ENCODE measurements around the gene HTR3B.
"Not testable (repeated sequence)": the region's sequence is repeated elsewhere in the genome, so short reads cannot be mapped to it uniquely, and the experiment has no call there.

The HTR3B gene

GRCh38 chr11:113907681-113908080 is 3.1 kb downstream of the HTR3B start:
- TF ChIP-seq EZH2phosphoT487 (IDR thresholded peaks at IDR 0.05; ENCODE audit: borderline replicate concordance), result no peak
- TF ChIP-seq CTCF (conservative IDR thresholded peaks at IDR 0.05; ENCODE audit: low read length), result no peak
- no peaks in the 10 kb centered on the region for H3K79me2 ChIP-seq (ENCODE audit: insufficient read depth, low read length)
- no peak overlapping the region for H2AFZ ChIP-seq (ENCODE audit: low read length)
- H3K9me2 ChIP-seq (replicated peaks; ENCODE audit: low read depth, low read length), result no peaks in the 10 kb centered on the region
- no peaks in the 10 kb centered on the region for H3K9me3 ChIP-seq (ENCODE audit: insufficient read depth, low read depth, low read length)
- no peaks in the 10 kb centered on the region for H3K36me3 ChIP-seq (ENCODE audit: insufficient read depth, low read length)
- H3K4me1 ChIP-seq (ENCODE audit: insufficient read depth, low read length, poor library complexity, severe bottlenecking), result no peaks in the 10 kb centered on the region
- H3K4me3 ChIP-seq (ENCODE audit: low read length, poor library complexity, severe bottlenecking), result no peak overlapping the region
- no peak overlapping the region for H3K9ac ChIP-seq (ENCODE audit: low read depth, low read length, poor library complexity, severe bottlenecking)
- no peaks in the 10 kb centered on the region for H3F3A ChIP-seq (ENCODE audit: low read depth)
- no peaks in the 10 kb centered on the region for H4K20me1 ChIP-seq (ENCODE audit: insufficient read depth, low read length, poor library complexity, severe bottlenecking)
- no peak overlapping the region for H3K4me2 ChIP-seq (ENCODE audit: low read depth, low read length, poor library complexity, severe bottlenecking)
- no peaks in the 10 kb centered on the region for H3K27me3 ChIP-seq (ENCODE audit: insufficient read depth, low read length, poor library complexity, severe bottlenecking)

GRCh38 chr11:113908098-113908497 is 3.5 kb downstream of the HTR3B start:
- no peaks in the 10 kb centered on the region for H3K27me3 ChIP-seq (ENCODE audit: insufficient read depth, low read length, poor library complexity, severe bottlenecking)
- no peaks in the 10 kb centered on the region for H3K9me2 ChIP-seq (replicated peaks; ENCODE audit: low read depth, low read length)
- H3F3A ChIP-seq (ENCODE audit: low read depth), result no peaks in the 10 kb centered on the region
- no peak overlapping the region for H3K4me2 ChIP-seq (ENCODE audit: low read depth, low read length, poor library complexity, severe bottlenecking)
- no peak overlapping the region for H3K4me3 ChIP-seq (ENCODE audit: low read length, poor library complexity, severe bottlenecking)
- no peaks in the 10 kb centered on the region for H3K79me2 ChIP-seq (ENCODE audit: insufficient read depth, low read length)
- no peaks in the 10 kb centered on the region for H3K9me3 ChIP-seq (ENCODE audit: insufficient read depth, low read depth, low read length)
- H3K36me3 ChIP-seq (ENCODE audit: insufficient read depth, low read length), result no peaks in the 10 kb centered on the region
- H2AFZ ChIP-seq (ENCODE audit: low read length), result no peak overlapping the region
- TF ChIP-seq CTCF (conservative IDR thresholded peaks at IDR 0.05; ENCODE audit: low read length) (no peak), EZH2phosphoT487 (IDR thresholded peaks at IDR 0.05; ENCODE audit: borderline replicate concordance) (no peak)
- H3K4me1 ChIP-seq (ENCODE audit: insufficient read depth, low read length, poor library complexity, severe bottlenecking), result no peaks in the 10 kb centered on the region
- no peak overlapping the region for H3K9ac ChIP-seq (ENCODE audit: low read depth, low read length, poor library complexity, severe bottlenecking)
- no peaks in the 10 kb centered on the region for H4K20me1 ChIP-seq (ENCODE audit: insufficient read depth, low read length, poor library complexity, severe bottlenecking)

GRCh38 chr11:113911491-113911890 is 6.9 kb downstream of the HTR3B start:
- not testable (repeated sequence) for H3K4me1 ChIP-seq (ENCODE audit: insufficient read depth, low read length, poor library complexity, severe bottlenecking); H3F3A ChIP-seq (ENCODE audit: low read depth); H3K9me3 ChIP-seq (ENCODE audit: insufficient read depth, low read depth, low read length); H3K4me3 ChIP-seq (ENCODE audit: low read length, poor library complexity, severe bottlenecking); H2AFZ ChIP-seq (ENCODE audit: low read length); H3K79me2 ChIP-seq (ENCODE audit: insufficient read depth, low read length); H3K36me3 ChIP-seq (ENCODE audit: insufficient read depth, low read length); H4K20me1 ChIP-seq (ENCODE audit: insufficient read depth, low read length, poor library complexity, severe bottlenecking); H3K9ac ChIP-seq (ENCODE audit: low read depth, low read length, poor library complexity, severe bottlenecking); H3K27me3 ChIP-seq (ENCODE audit: insufficient read depth, low read length, poor library complexity, severe bottlenecking); H3K9me2 ChIP-seq (replicated peaks; ENCODE audit: low read depth, low read length); H3K4me2 ChIP-seq (ENCODE audit: low read depth, low read length, poor library complexity, severe bottlenecking)

- H4K20me1 ChIP-seq (ENCODE audit: insufficient read depth, low read length, poor library complexity, severe bottlenecking), result no peaks in the 10 kb centered on the region
- no peaks in the 10 kb centered on the region for H3K79me2 ChIP-seq (ENCODE audit: insufficient read depth, low read length)
- TF ChIP-seq EZH2phosphoT487 (IDR thresholded peaks at IDR 0.05; ENCODE audit: borderline replicate concordance) (no peak), CTCF (conservative IDR thresholded peaks at IDR 0.05; ENCODE audit: low read length) (no peak)
- no peaks in the 10 kb centered on the region for H3K9me2 ChIP-seq (replicated peaks; ENCODE audit: low read depth, low read length)
- H2AFZ ChIP-seq (ENCODE audit: low read length), result no peak overlapping the region
- H3K27me3 ChIP-seq (ENCODE audit: insufficient read depth, low read length, poor library complexity, severe bottlenecking), result no peaks in the 10 kb centered on the region
- no peaks in the 10 kb centered on the region for H3K4me1 ChIP-seq (ENCODE audit: insufficient read depth, low read length, poor library complexity, severe bottlenecking)
- no peaks in the 10 kb centered on the region for H3K9me3 ChIP-seq (ENCODE audit: insufficient read depth, low read depth, low read length)
- H3F3A ChIP-seq (ENCODE audit: low read depth), result no peaks in the 10 kb centered on the region
- H3K4me2 ChIP-seq (ENCODE audit: low read depth, low read length, poor library complexity, severe bottlenecking), result no peak overlapping the region
- H3K4me3 ChIP-seq (ENCODE audit: low read length, poor library complexity, severe bottlenecking), result no peak overlapping the region
- no peak overlapping the region for H3K9ac ChIP-seq (ENCODE audit: low read depth, low read length, poor library complexity, severe bottlenecking)
- H3K36me3 ChIP-seq (ENCODE audit: insufficient read depth, low read length), result no peaks in the 10 kb centered on the region
These were observed 19.0 kb downstream of the HTR3B start for GRCh38 chr11:113923572-113923971.
